GM12892 (cell line): ENCODE results near the gene PREB.

Experiments
- POLR2A ChIP-seq: IDR thresholded peaks from 2 replicates; pipeline ENCODE4 v1.6.1; 2011; ENCODE audit warnings: low read depth, low read length, control low read depth
- POLR2AphosphoS5 ChIP-seq: IDR thresholded peaks from 2 replicates; pipeline ENCODE4 v1.6.1; 2011; ENCODE audit warnings: low read depth, low read length, control low read depth

DNA sequence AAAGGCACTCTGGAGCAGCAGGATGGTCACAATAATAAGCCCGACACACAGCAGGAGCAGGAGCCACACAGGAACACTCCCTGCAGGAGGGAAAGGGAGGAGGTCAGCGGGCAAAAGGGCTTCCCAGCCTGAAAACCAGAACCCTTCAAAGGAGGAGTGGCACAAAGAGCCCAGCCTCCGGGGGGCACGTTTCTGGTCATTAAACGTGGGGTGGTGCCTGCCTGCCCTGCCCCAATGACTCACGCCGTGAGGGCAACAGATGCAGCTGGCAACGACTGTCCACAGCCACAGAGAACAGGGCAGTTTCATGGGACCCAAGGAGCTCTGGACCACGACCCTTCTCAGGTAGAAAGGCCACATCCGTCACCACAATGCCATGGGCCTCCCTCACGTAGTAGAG lies 3.0 kb downstream of the PREB start:
- TF ChIP-seq POLR2A (no peak), POLR2AphosphoS5 (no peak)
